ENCODE results near the gene DOHH. TPM values are rescaled to one million over a fixed set of nuclear protein-coding genes. Genes with fewer than 3 reads are reported as not detected.

The DOHH gene
- total and polyA plus RNA-seq, 9 of the 15 experiments (the other 6 are each of a cell fraction or from before 2014, with no cell fraction given) = 0.14 to 47.2 (median 5.1) TPM

GRCh38 chr19:3458229-3459088 lies 42.0 kb downstream of the DOHH start (continued):
- TF ChIP-seq ZNF740 (CRISPR knock-in tag; IDR thresholded peaks at IDR 0.05) (0 out of 2 replicates have a peak, but pooled peaks have one; percentile 40), ZNF740 (tag; IDR thresholded peaks at IDR 0.05) (no peak), POLR2AphosphoS5 (IDR thresholded peaks at IDR 0.05; ENCODE audit: control insufficient read depth, insufficient read depth, low read depth, low read length) (no peak), ZBTB7A (IDR thresholded peaks at IDR 0.05; ENCODE audit: borderline replicate concordance, control insufficient read depth, low read depth, low read length) (0 out of 2 replicates have a peak, but pooled peaks have one; percentile 9), MXI1 (IDR thresholded peaks at IDR 0.05; ENCODE audit: low read depth, low read length) (no peak), ZNF57 (CRISPR knock-in tag; IDR thresholded peaks at IDR 0.05) (no peak), E2F6 (IDR thresholded peaks at IDR 0.05; ENCODE audit: borderline replicate concordance in 1 of 2, extremely low read depth in 1 of 2, insufficient read depth in 1 of 2, insufficient read length in 1 of 2, low read depth in 1 of 2, low read length in 1 of 2, poor library complexity in 1 of 2, severe bottlenecking in 1 of 2) (no peak), ZNF764 (CRISPR knock-in tag; IDR thresholded peaks at IDR 0.05; ENCODE audit: low read depth) (no peak), RCOR1 (IDR thresholded peaks at IDR 0.05; ENCODE audit: borderline replicate concordance in 1 of 2, low read depth in 2 of 2, low read length in 2 of 2) (peak in 1 of 2 experiments; percentile 37; a peak in 1 of 4 replicates), ZFP36 (IDR thresholded peaks at IDR 0.05; ENCODE audit: low read depth, low read length, partially characterized antibody) (peak; percentile 78), CCAR2 (IDR thresholded peaks at IDR 0.05; ENCODE audit: low read depth, low read length) (no peak), BACH1 (tag; IDR thresholded peaks at IDR 0.05) (no peak), FOXA1 (IDR thresholded peaks at IDR 0.05; ENCODE audit: borderline replicate concordance) (no peak)
- TF ChIP-seq, protein P1, sequence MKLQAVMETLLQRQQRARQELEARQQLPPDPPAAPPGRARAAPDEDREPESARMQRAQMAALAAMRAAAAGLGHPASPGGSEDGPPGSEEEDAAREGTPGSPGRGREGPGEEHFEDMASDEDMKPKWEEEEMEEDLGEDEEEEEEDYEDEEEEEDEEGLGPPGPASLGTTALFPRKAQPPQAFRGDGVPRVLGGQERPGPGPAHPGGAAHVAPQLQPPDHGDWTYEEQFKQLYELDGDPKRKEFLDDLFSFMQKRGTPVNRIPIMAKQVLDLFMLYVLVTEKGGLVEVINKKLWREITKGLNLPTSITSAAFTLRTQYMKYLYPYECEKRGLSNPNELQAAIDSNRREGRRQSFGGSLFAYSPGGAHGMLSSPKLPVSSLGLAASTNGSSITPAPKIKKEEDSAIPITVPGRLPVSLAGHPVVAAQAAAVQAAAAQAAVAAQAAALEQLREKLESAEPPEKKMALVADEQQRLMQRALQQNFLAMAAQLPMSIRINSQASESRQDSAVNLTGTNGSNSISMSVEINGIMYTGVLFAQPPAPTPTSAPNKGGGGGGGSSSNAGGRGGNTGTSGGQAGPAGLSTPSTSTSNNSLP (IDR thresholded peaks at IDR 0.05; ENCODE audit: borderline replicate concordance, low read depth, low read length) = no peak
